WTC11 (cell line): Measurements from ENCODE around the gene UCHL3. TPM values are rescaled to one million over a fixed set of nuclear protein-coding genes. Genes with fewer than 3 reads are reported as not detected.

Experiments
- ATAC-seq: fragments of 200-7000 bp; cut with Tn5 transposase; 2 replicates; pipeline ENCODE4 v1.10.0; 2021; ENCODE audit warnings: mild to moderate bottlenecking, moderate library complexity
- Bru-seq: library from RNA; stranded (reverse); fragments of 400-500 nt; gene quantifications from one replicate; lab custom pipeline; 2021; lab: Mats Ljungman, UMichigan
- CTCF ChIA-PET: fragments of 300-600 bp; sonication (Branson Sonifier 250); formaldehyde crosslinking; loops from one replicate; lab custom pipeline; 2021; ENCODE audit warnings: antibody characterized with exemption; lab: Charles Lee
- POLR2A ChIA-PET: fragments of 350-600 bp; sonication (Branson Sonifier 250); formaldehyde crosslinking; loops from one replicate; lab custom pipeline; 2021; ENCODE audit warnings: antibody characterized with exemption; lab: Charles Lee
- DNase-seq: peaks from one replicate; pipeline ENCODE4 v3.0.0; 2021; ENCODE audit warnings: low spot score
- H3K27ac Mint-ChIP-seq: 2 replicates; pipeline ENCODE4 v1.8.0; 2021; ENCODE audit warnings: mixed read lengths
- H3K27me3 Mint-ChIP-seq: 2 replicates; pipeline ENCODE4 v1.8.0; 2021; ENCODE audit warnings: low read depth, mild to moderate bottlenecking, moderate library complexity, mixed read lengths
- H3K36me3 Mint-ChIP-seq: 2 replicates; pipeline ENCODE4 v1.8.0; 2021; ENCODE audit warnings: mixed read lengths
- H3K4me1 Mint-ChIP-seq: 2 replicates; pipeline ENCODE4 v1.8.0; 2022; ENCODE audit warnings: mixed read lengths
- H3K4me3 Mint-ChIP-seq: 2 replicates; pipeline ENCODE4 v1.8.0; 2021; ENCODE audit warnings: mild to moderate bottlenecking, moderate library complexity, mixed read lengths
- H3K9me3 Mint-ChIP-seq: 2 replicates; pipeline ENCODE4 v1.8.0; 2021; ENCODE audit warnings: mixed read lengths
- ATF1 ChIP-seq: sonication (generic); formaldehyde crosslinking; IDR thresholded peaks from 2 replicates; pipeline ENCODE4 v1.8.1; 2023; ENCODE audit warnings: mild to moderate bottlenecking, moderate library complexity, missing genetic modification reagents
- CBFB ChIP-seq: sonication (generic); formaldehyde crosslinking; IDR thresholded peaks from 2 replicates; pipeline ENCODE4 v1.8.1; 2022; ENCODE audit warnings: mild to moderate bottlenecking, low read depth, missing genetic modification reagents
- CREM ChIP-seq: sonication (generic); formaldehyde crosslinking; IDR thresholded peaks from 2 replicates; pipeline ENCODE4 v1.8.1; 2022; ENCODE audit warnings: mild to moderate bottlenecking, missing genetic modification reagents, moderate library complexity
- E2F1 ChIP-seq: sonication (generic); formaldehyde crosslinking; IDR thresholded peaks from 2 replicates; pipeline ENCODE4 v1.8.0; 2022; ENCODE audit warnings: mild to moderate bottlenecking, missing genetic modification reagents
- ERG ChIP-seq: fragments of 250-450 bp; sonication (Bioruptor Pico); IDR thresholded peaks from 2 replicates; pipeline ENCODE4 v1.8.0; 2021; ENCODE audit warnings: mild to moderate bottlenecking
- FOXK1 ChIP-seq: sonication (generic); formaldehyde crosslinking; IDR thresholded peaks from 2 replicates; pipeline ENCODE4 v1.8.0; 2022; ENCODE audit warnings: mild to moderate bottlenecking, moderate library complexity, missing genetic modification reagents
- GRHL2 ChIP-seq: fragments of 250-450 bp; sonication (Bioruptor Pico); IDR thresholded peaks from 2 replicates; pipeline ENCODE4 v1.8.0; 2022; ENCODE audit warnings: mild to moderate bottlenecking, moderate library complexity; ENCODE audit not compliant: insufficient replicate concordance, severe bottlenecking
- HMGA2 ChIP-seq: fragments of 250-450 bp; sonication (Bioruptor Pico); IDR thresholded peaks from 2 replicates; pipeline ENCODE4 v1.4.0; 2021; ENCODE audit warnings: mild to moderate bottlenecking, moderate library complexity
- HMGXB4 ChIP-seq: sonication (generic); formaldehyde crosslinking; IDR thresholded peaks from 2 replicates; pipeline ENCODE4 v1.8.1; 2023; ENCODE audit warnings: mild to moderate bottlenecking, moderate library complexity, missing genetic modification reagents
- IRF2 ChIP-seq: sonication (generic); formaldehyde crosslinking; IDR thresholded peaks from 2 replicates; pipeline ENCODE4 v1.8.0; 2022; ENCODE audit warnings: low read depth, missing genetic modification reagents, borderline replicate concordance
- KAT7 ChIP-seq: sonication (generic); formaldehyde crosslinking; IDR thresholded peaks from 2 replicates; pipeline ENCODE4 v1.8.1; 2023; ENCODE audit warnings: missing genetic modification reagents, mild to moderate bottlenecking, borderline replicate concordance
- MYBL2 ChIP-seq: sonication (generic); formaldehyde crosslinking; IDR thresholded peaks from 2 replicates; pipeline ENCODE4 v1.8.1; 2023; ENCODE audit warnings: mild to moderate bottlenecking, moderate library complexity, missing genetic modification reagents
- NR1H2 ChIP-seq: sonication (generic); formaldehyde crosslinking; IDR thresholded peaks from 2 replicates; pipeline ENCODE4 v1.9.0; 2021; ENCODE audit warnings: mild to moderate bottlenecking, moderate library complexity, missing genetic modification reagents
- NR3C1 ChIP-seq: sonication (generic); formaldehyde crosslinking; conservative IDR thresholded peaks from 2 replicates; pipeline ENCODE4 v1.8.1; 2023; ENCODE audit warnings: low read depth, mild to moderate bottlenecking, missing genetic modification reagents
- OVOL2 ChIP-seq: fragments of 250-450 bp; sonication (Bioruptor Pico); IDR thresholded peaks from 2 replicates; pipeline ENCODE4 v1.9.0; 2021; ENCODE audit warnings: mild to moderate bottlenecking, borderline replicate concordance
- PRRX2 ChIP-seq: fragments of 250-450 bp; sonication (Bioruptor Pico); IDR thresholded peaks from 2 replicates; pipeline ENCODE4 v1.8.0; 2021; ENCODE audit warnings: mild to moderate bottlenecking
- SOX15 ChIP-seq: fragments of 250-450 bp; sonication (Bioruptor Pico); IDR thresholded peaks from 2 replicates; pipeline ENCODE4 v1.9.0; 2021; ENCODE audit warnings: mild to moderate bottlenecking
- ZBTB21 ChIP-seq: sonication (generic); formaldehyde crosslinking; IDR thresholded peaks from 2 replicates; pipeline ENCODE4 v1.8.1; 2023; ENCODE audit warnings: mild to moderate bottlenecking, missing genetic modification reagents, borderline replicate concordance
- ZNF121 ChIP-seq: sonication (generic); formaldehyde crosslinking; IDR thresholded peaks from 2 replicates; pipeline ENCODE4 v1.8.0; 2023; ENCODE audit warnings: missing genetic modification reagents
- ZNF219 ChIP-seq: sonication (generic); formaldehyde crosslinking; IDR thresholded peaks from 2 replicates; pipeline ENCODE4 v1.8.0; 2023; ENCODE audit warnings: missing genetic modification reagents, mild to moderate bottlenecking, borderline replicate concordance
- ZNF317 ChIP-seq: sonication (generic); formaldehyde crosslinking; IDR thresholded peaks from 2 replicates; pipeline ENCODE4 v1.8.1; 2023; ENCODE audit warnings: low read depth, mild to moderate bottlenecking, moderate library complexity, missing genetic modification reagents, borderline replicate concordance
- ZNF396 ChIP-seq: fragments of 250-450 bp; sonication (Bioruptor Pico); IDR thresholded peaks from 2 replicates; pipeline ENCODE4 v1.8.0; 2021; ENCODE audit warnings: mild to moderate bottlenecking, moderate library complexity, borderline replicate concordance
- ZNF416 ChIP-seq: fragments of 250-450 bp; sonication (Bioruptor Pico); IDR thresholded peaks from 2 replicates; pipeline ENCODE4 v1.9.0; 2021; ENCODE audit warnings: mild to moderate bottlenecking, inconsistent platforms
- ZNF423 ChIP-seq: fragments of 250-450 bp; sonication (Bioruptor Pico); IDR thresholded peaks from 2 replicates; pipeline ENCODE4 v2.1.2; 2022; ENCODE audit warnings: mild to moderate bottlenecking, moderate library complexity
- long read RNA-seq, 3 experiments: library from RNA in 1 of 3; library from capped mRNA in 1 of 3; library from polyadenylated mRNA in 1 of 3; unstranded in 2 of 3; stranded (forward) in 1 of 3; transcript quantifications; one replicate each; pipeline ENCODE4 v2.0.0, GENCODE V29; 2021
- total RNA-seq: library from RNA; stranded (reverse); gene quantifications from 3 replicates; pipeline ENCODE4 v1.2.3, GENCODE V29; 2021
- TF ChIP-seq, protein P1 (sequence below): fragments of 250-450 bp; sonication (Bioruptor Pico); conservative IDR thresholded peaks from 2 replicates; pipeline ENCODE4 v1.9.0; 2021; ENCODE audit warnings: mild to moderate bottlenecking
- TF ChIP-seq, protein P2 (sequence below): sonication (generic); formaldehyde crosslinking; IDR thresholded peaks from 2 replicates; pipeline ENCODE4 v1.8.0; 2022; ENCODE audit warnings: mild to moderate bottlenecking, missing genetic modification reagents
- TF ChIP-seq, protein P3 (sequence below): fragments of 250-450 bp; sonication (Bioruptor Pico); IDR thresholded peaks from 2 replicates; pipeline ENCODE4 v1.9.0; 2021; ENCODE audit warnings: moderate library complexity, mild to moderate bottlenecking, inconsistent platforms, borderline replicate concordance

The UCHL3 gene
- 41.6 to 46.9 TPM (median 43.1 TPM) in 3 replicates for total RNA-seq
- Bru-seq, nascent RNA, result percentile 76 among the genes with signal in this experiment
- long read RNA-seq, experiment 1, transcript UCHL3-206 (8 exons, 1,050 nt), result major isoform, 26 of 46 reads
- long read RNA-seq, experiment 1, partial matches to known transcripts, result 13 of 46 reads
- long read RNA-seq, experiment 1, other reads (novel, unspliced or antisense), result 6 of 46 reads
- long read RNA-seq, experiment 2, partial matches to known transcripts, result 6 of 53 reads
- long read RNA-seq, experiment 2, other reads (novel, unspliced or antisense), result 46 of 53 reads
- long read RNA-seq, experiment 3, transcript UCHL3-206 (8 exons, 1,050 nt), result major isoform, 69 of 84 reads
- long read RNA-seq, experiment 3, partial matches to known transcripts, result 4 of 84 reads
- long read RNA-seq, experiment 3, other reads (novel, unspliced or antisense), result 11 of 84 reads

GRCh38 chr13:75549262-75550158, at the start of gene UCHL3:
Gene UCHL3 (plus strand): TSS chr13:75549791. CDS start chr13:75549821, 30 bp downstream.
- H3K4me1 Mint-ChIP-seq, result peaks cover 24% of the 10 kb centered on the region
- H3K9me3 Mint-ChIP-seq, result no peaks in the 10 kb centered on the region
- peak; percentile 98 for DNase-seq
- H3K27ac Mint-ChIP-seq, result peak within 1 kb of the TSS; percentile 93
- ChIA-PET POLR2A (no interaction called here), CTCF (interaction anchor here (0.6 to 2.1 kb wide), 3 partner anchors 67 to 118 kb away, joined by 4 to 15 read pairs (median 4); partner anchors contain the start of gene TBC1D4)
- no peaks in the 10 kb centered on the region for H3K27me3 Mint-ChIP-seq
- H3K4me3 Mint-ChIP-seq, result peak within 1 kb of the TSS; percentile 96
- H3K36me3 Mint-ChIP-seq, result peaks cover 3% of the 10 kb centered on the region
- ATAC-seq, result peak; percentile 95
- TF ChIP-seq, protein P1, sequence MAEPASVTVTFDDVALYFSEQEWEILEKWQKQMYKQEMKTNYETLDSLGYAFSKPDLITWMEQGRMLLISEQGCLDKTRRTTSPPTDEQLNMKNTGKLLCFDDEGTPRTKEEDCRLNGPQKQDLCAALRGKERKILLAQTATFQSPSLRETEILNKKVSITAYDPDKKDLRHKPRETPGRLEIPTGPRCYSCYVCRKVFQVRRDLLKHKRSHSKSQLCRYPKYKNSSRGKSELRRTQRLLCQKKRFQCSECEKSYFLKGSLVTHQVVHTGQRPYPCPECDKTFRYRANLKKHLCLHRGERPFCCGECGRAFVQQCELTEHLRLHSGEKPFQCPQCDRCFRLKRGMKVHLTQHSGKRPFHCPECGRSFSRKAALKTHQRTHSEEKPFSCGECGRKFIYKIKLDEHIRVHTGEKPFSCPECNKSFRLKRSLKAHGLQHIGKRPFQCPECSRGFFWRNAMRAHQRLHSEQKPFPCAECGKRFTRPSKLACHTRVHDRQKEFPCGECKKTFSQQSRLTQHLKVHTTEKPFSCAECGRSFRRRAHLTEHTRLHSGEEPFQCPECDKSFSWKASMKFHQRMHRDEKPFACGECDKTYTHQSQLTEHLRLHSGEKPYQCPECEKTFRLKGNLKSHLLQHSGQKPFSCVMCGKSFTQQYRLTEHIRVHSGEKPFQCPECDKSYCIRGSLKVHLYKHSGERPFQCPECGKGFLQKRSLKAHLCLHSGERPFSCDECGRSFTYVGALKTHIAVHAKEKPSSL, result no peak
- no peak for TF ChIP-seq PRRX2 (CRISPR knock-in tag)
- TF ChIP-seq E2F1 (CRISPR knock-in tag), result no peak
- TF ChIP-seq ZNF121 (CRISPR knock-in tag), result no peak
- peak; percentile 84; the same call in 1 of the 2 replicates for TF ChIP-seq NR3C1 (CRISPR knock-in tag)
- TF ChIP-seq IRF2, result no peak
- TF ChIP-seq GRHL2 (CRISPR knock-in tag), result no peak
- TF ChIP-seq HMGA2 (CRISPR knock-in tag), result no peak
- TF ChIP-seq, protein P2, sequence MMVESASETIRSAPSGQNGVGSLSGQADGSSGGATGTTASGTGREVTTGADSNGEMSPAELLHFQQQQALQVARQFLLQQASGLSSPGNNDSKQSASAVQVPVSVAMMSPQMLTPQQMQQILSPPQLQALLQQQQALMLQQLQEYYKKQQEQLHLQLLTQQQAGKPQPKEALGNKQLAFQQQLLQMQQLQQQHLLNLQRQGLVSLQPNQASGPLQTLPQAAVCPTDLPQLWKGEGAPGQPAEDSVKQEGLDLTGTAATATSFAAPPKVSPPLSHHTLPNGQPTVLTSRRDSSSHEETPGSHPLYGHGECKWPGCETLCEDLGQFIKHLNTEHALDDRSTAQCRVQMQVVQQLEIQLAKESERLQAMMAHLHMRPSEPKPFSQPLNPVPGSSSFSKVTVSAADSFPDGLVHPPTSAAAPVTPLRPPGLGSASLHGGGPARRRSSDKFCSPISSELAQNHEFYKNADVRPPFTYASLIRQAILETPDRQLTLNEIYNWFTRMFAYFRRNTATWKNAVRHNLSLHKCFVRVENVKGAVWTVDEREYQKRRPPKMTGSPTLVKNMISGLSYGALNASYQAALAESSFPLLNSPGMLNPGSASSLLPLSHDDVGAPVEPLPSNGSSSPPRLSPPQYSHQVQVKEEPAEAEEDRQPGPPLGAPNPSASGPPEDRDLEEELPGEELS (CRISPR knock-in tag), result peak; percentile 18; the same call in 1 of the 2 replicates
- no peak for TF ChIP-seq ERG (CRISPR knock-in tag)
- no peak for TF ChIP-seq CREM (CRISPR knock-in tag)
- no peak for TF ChIP-seq SOX15 (CRISPR knock-in tag)
- TF ChIP-seq HMGXB4, result peak; percentile 34; the same call in 1 of the 2 replicates
- no peak; the same call in 1 of the 2 replicates for TF ChIP-seq CBFB (CRISPR knock-in tag)
- TF ChIP-seq ZBTB21 (CRISPR knock-in tag), result peak; percentile 27; the same call in 1 of the 2 replicates
- TF ChIP-seq ZNF416, result no peak
- TF ChIP-seq ZNF317 (CRISPR knock-in tag), result no peak
- TF ChIP-seq NR1H2 (CRISPR knock-in tag), result no peak
- TF ChIP-seq ZNF396 (CRISPR knock-in tag), result no peak
- TF ChIP-seq ZNF219, result no peak
- 0 out of 2 replicates have a peak, but pooled peaks have one; percentile 23 for TF ChIP-seq MYBL2 (CRISPR knock-in tag)
- no peak for TF ChIP-seq OVOL2
- TF ChIP-seq, protein P3, sequence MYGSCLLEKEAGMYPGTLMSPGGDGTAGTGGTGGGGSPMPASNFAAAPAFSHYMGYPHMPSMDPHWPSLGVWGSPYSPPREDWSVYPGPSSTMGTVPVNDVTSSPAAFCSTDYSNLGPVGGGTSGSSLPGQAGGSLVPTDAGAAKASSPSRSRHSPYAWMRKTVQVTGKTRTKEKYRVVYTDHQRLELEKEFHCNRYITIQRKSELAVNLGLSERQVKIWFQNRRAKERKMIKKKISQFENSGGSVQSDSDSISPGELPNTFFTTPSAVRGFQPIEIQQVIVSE (CRISPR knock-in tag), result no peak
- TF ChIP-seq KAT7 (CRISPR knock-in tag), result 0 out of 2 replicates have a peak, but pooled peaks have one; percentile 75
- TF ChIP-seq FOXK1 (CRISPR knock-in tag), result peak; percentile 16
- TF ChIP-seq ZNF423, result no peak
- TF ChIP-seq ATF1 (CRISPR knock-in tag), result no peak
